HAP-1 (cell line): ENCODE measurements around the gene CNTNAP2.
"Not testable (repeated sequence)": the region's sequence is repeated elsewhere in the genome, so short reads cannot be mapped to it uniquely, and the experiment has no call there.

ENCODE experiments used
- DNase-seq, 2 experiments: peaks; one replicate each; pipeline ENCODE4 v3.0.0-alpha.2; 2016 to 2020; ENCODE audit warnings: low spot score in 2 of 2
- H3K27me3 ChIP-seq: fragments of 250-450 bp; sonication (Bioruptor Pico); 2 replicates; pipeline ENCODE4 v1.5.1; 2020; ENCODE audit warnings: low read depth, mild to moderate bottlenecking, moderate library complexity
- H3K36me3 ChIP-seq: fragments of 250-450 bp; sonication (Bioruptor Pico); replicated peaks from 2 replicates; pipeline ENCODE4 v1.5.1; 2020; ENCODE audit warnings: mild to moderate bottlenecking
- H3K4me1 ChIP-seq: fragments of 250-450 bp; sonication (Bioruptor Pico); 2 replicates; pipeline ENCODE4 v1.5.1; 2020; ENCODE audit warnings: mild to moderate bottlenecking
- H3K4me3 ChIP-seq: fragments of 250-450 bp; sonication (Bioruptor Pico); 2 replicates; pipeline ENCODE4 v1.5.1; 2020; ENCODE audit warnings: mild to moderate bottlenecking, moderate library complexity
- H3K9me3 ChIP-seq: fragments of 250-450 bp; sonication (Bioruptor Pico); 2 replicates; pipeline ENCODE4 v1.5.1; 2020; ENCODE audit warnings: mild to moderate bottlenecking, moderate library complexity
- in situ Hi-C: fragments of 300-500 bp; cut with MboI; formaldehyde crosslinking; loops from 3 replicates; pipeline ENCODE4 v1.14.3; 2020; ENCODE audit warnings: low sequenced_read_pairs, inconsistent platforms, mixed read lengths

CNTNAP2 gene

GRCh38 chr7:147567043-147567442 is 1450.4 kb downstream of the CNTNAP2 start:
- Histone ChIP-seq H3K4me3 (no peak overlapping the region), H3K9me3 (no peaks in the 10 kb centered on the region), H3K36me3 (no peaks in the 10 kb centered on the region), H3K27me3 (no peaks in the 10 kb centered on the region), H3K4me1 (no peaks in the 10 kb centered on the region)
- DNase-seq: no peak
- in situ Hi-C loops: no loop called here

- H3K9me3 ChIP-seq: no peaks in the 10 kb centered on the region
- H3K36me3 ChIP-seq: no peaks in the 10 kb centered on the region
- no peak overlapping the region for H3K4me3 ChIP-seq
- no peaks in the 10 kb centered on the region for H3K4me1 ChIP-seq
- H3K27me3 ChIP-seq: no peaks in the 10 kb centered on the region
- no peak for DNase-seq
- in situ Hi-C loops: no loop called here
Observed at GRCh38 chr7:147569116-147569913, 1452.7 kb downstream of the CNTNAP2 start.

- Histone ChIP-seq H3K4me1 (no peaks in the 10 kb centered on the region), H3K36me3 (no peaks in the 10 kb centered on the region), H3K27me3 (no peaks in the 10 kb centered on the region), H3K4me3 (no peak overlapping the region), H3K9me3 (no peaks in the 10 kb centered on the region)
- no peak for DNase-seq
- in situ Hi-C loops: no loop called here
Observed at GRCh38 chr7:147570390-147570789, 1453.8 kb downstream of the CNTNAP2 start.

GRCh38 chr7:147571436-147572185 is 1455.0 kb downstream of the CNTNAP2 start:
- DNase-seq: no peak
- H3K9me3 ChIP-seq: no peaks in the 10 kb centered on the region
- H3K4me3 ChIP-seq: no peak overlapping the region
- in situ Hi-C loops: no loop called here
- H3K4me1 ChIP-seq: no peaks in the 10 kb centered on the region
- no peaks in the 10 kb centered on the region for H3K36me3 ChIP-seq
- no peaks in the 10 kb centered on the region for H3K27me3 ChIP-seq

- H3K9me3 ChIP-seq: no peaks in the 10 kb centered on the region
- H3K27me3 ChIP-seq: no peaks in the 10 kb centered on the region
- H3K4me1 ChIP-seq: no peaks in the 10 kb centered on the region
- in situ Hi-C loops: no loop called here
- H3K4me3 ChIP-seq: no peak overlapping the region
- no peak for DNase-seq
- H3K36me3 ChIP-seq: no peaks in the 10 kb centered on the region
Observed at GRCh38 chr7:147578196-147578595, 1461.6 kb downstream of the CNTNAP2 start.

- Histone ChIP-seq H3K4me1 (no peaks in the 10 kb centered on the region), H3K36me3 (no peaks in the 10 kb centered on the region), H3K9me3 (no peaks in the 10 kb centered on the region), H3K4me3 (no peak overlapping the region), H3K27me3 (no peaks in the 10 kb centered on the region)
- in situ Hi-C loops: no loop called here
- no peak for DNase-seq
Observed at GRCh38 chr7:147579148-147579547, 1462.5 kb downstream of the CNTNAP2 start.

GRCh38 chr7:147584771-147585193 is 1468.2 kb downstream of the CNTNAP2 start:
- Histone ChIP-seq H3K4me1 (no peaks in the 10 kb centered on the region), H3K4me3 (no peak overlapping the region), H3K9me3 (no peaks in the 10 kb centered on the region), H3K36me3 (no peaks in the 10 kb centered on the region), H3K27me3 (no peaks in the 10 kb centered on the region)
- no peak for DNase-seq
- in situ Hi-C loops: no loop called here

- in situ Hi-C loops: no loop called here
- no peaks in the 10 kb centered on the region for H3K9me3 ChIP-seq
- H3K27me3 ChIP-seq: no peaks in the 10 kb centered on the region
- H3K36me3 ChIP-seq: no peaks in the 10 kb centered on the region
- no peak overlapping the region for H3K4me3 ChIP-seq
- H3K4me1 ChIP-seq: no peaks in the 10 kb centered on the region
- no peak for DNase-seq
Observed at GRCh38 chr7:147586110-147586509, 1469.5 kb downstream of the CNTNAP2 start.

- Histone ChIP-seq H3K27me3 (no peaks in the 10 kb centered on the region), H3K4me1 (no peaks in the 10 kb centered on the region), H3K4me3 (no peak overlapping the region), H3K36me3 (no peaks in the 10 kb centered on the region), H3K9me3 (no peaks in the 10 kb centered on the region)
- DNase-seq: no peak
- in situ Hi-C loops: no loop called here
Observed at GRCh38 chr7:147586526-147586925, 1469.9 kb downstream of the CNTNAP2 start.

GRCh38 chr7:147593271-147594057 is 1476.9 kb downstream of the CNTNAP2 start:
- H3K4me3 ChIP-seq: no peak overlapping the region
- H3K36me3 ChIP-seq: no peaks in the 10 kb centered on the region
- H3K9me3 ChIP-seq: no peaks in the 10 kb centered on the region
- H3K27me3 ChIP-seq: no peaks in the 10 kb centered on the region
- DNase-seq: no peak
- in situ Hi-C loops: no loop called here
- H3K4me1 ChIP-seq: no peaks in the 10 kb centered on the region

- no peak for DNase-seq
- in situ Hi-C loops: no loop called here
- Histone ChIP-seq H3K4me3 (no peak overlapping the region), H3K36me3 (no peaks in the 10 kb centered on the region), H3K9me3 (no peaks in the 10 kb centered on the region), H3K4me1 (no peaks in the 10 kb centered on the region), H3K27me3 (no peaks in the 10 kb centered on the region)
Observed at GRCh38 chr7:147595042-147595441, 1478.4 kb downstream of the CNTNAP2 start.

GRCh38 chr7:147598687-147599086 is 1482.1 kb downstream of the CNTNAP2 start:
- H3K36me3 ChIP-seq, in situ Hi-C loops, H3K9me3 ChIP-seq, H3K4me1 ChIP-seq, DNase-seq, H3K4me3 ChIP-seq, H3K27me3 ChIP-seq: not testable (repeated sequence)

- H3K4me1 ChIP-seq: no peaks in the 10 kb centered on the region
- in situ Hi-C loops: no loop called here
- no peaks in the 10 kb centered on the region for H3K27me3 ChIP-seq
- no peak overlapping the region for H3K4me3 ChIP-seq
- no peak for DNase-seq
- H3K9me3 ChIP-seq: no peaks in the 10 kb centered on the region
- H3K36me3 ChIP-seq: no peaks in the 10 kb centered on the region
Observed at GRCh38 chr7:147605323-147605722, 1488.7 kb downstream of the CNTNAP2 start.
